HG03558 (cell line): ENCODE measurements around the gene ST3GAL2.
A peak's percentile ranks its signal among the peaks of the same experiment; 100 is the strongest.

Source experiments
- ATAC-seq: cut with Tn5 transposase; IDR thresholded peaks from one replicate; pipeline ENCODE4 v1.9.1; 2021; ENCODE audit warnings: moderate number of reproducible peaks; ENCODE audit not compliant: unreplicated experiment; ENCODE audit errors: extremely low read depth

The ST3GAL2 gene

DNA sequence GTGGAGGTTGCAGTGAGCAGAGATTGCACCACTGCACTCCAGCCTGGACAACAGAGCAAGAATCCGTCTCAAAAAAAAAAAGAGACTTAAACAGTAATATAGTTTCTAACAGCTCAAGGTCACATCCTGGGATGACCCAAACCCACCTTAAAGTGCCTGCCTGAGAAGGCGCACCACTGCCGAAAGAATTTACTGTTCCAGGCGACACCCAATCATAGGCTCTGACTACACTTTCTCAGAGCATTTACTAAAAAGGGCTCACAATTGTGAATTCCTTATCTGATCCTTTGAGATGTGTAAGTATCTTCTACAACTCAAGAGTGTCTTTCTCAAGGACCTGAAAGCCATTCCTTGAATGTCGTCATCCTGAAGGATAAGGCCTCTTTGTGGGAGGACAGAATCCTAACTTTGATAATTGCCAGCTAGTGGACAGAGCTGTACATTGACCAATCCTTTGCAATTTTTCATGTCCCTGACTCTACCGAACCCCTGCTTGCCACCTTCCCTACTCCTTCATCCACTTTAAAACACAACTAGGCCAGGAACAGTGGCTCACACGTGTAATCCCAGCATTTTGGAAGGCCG, 2.6 kb upstream of the ST3GAL2 start:
- ATAC-seq = no peak

DNA sequence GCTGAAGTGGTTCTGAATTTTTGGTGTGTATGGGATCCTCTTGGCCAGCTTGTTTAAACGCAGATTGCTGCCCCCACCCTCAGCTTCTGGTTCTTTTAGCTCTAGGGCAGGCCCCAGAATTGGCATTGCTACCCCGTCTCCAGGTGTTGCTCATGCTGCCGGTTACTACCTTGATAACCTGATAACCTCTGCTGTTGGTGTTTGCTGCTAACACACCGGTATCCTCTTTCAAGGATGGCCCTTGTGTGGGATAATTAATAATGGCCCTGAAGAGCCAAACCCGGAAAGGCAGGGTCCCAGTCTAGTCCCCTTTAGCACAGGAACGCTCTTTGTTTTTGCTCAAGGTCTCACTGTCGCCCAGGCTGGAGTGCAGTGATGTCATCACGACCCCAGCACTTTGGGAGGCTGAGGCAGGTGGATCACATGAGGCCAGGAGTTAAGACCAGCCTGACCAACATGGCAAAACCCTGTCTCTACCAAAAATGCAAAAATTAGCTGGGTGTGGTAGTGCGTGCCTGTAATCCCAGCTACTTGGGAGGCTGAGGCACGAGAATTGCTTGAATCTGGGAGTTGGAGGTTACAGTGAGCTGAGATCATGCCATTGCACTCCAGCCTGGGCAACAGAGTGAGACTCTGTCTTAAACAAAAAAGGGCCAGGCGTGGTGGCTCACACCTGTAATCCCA, 1.3 kb upstream of the ST3GAL2 start:
- ATAC-seq = no peak

DNA sequence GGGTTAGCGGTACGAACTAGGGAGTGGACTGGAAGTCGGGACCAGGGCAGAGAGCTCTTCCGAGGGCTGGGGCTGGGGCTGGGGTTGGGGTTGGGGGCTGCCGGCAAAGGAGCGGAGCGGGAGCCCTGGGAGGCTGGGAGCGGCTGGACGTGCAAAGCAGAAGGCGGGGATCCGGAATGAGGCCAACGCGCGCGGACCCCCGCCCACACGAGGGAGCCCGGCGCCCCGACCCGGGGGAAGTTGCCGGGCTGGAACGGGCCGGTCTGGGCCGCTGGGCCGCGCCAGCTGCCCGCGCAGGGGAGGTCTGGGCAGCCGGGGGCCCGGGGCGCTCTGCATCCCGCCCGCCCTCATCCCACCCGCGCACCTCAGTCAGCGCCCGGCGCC, 323 bp downstream of the ST3GAL2 start:
- ATAC-seq = no peak

DNA sequence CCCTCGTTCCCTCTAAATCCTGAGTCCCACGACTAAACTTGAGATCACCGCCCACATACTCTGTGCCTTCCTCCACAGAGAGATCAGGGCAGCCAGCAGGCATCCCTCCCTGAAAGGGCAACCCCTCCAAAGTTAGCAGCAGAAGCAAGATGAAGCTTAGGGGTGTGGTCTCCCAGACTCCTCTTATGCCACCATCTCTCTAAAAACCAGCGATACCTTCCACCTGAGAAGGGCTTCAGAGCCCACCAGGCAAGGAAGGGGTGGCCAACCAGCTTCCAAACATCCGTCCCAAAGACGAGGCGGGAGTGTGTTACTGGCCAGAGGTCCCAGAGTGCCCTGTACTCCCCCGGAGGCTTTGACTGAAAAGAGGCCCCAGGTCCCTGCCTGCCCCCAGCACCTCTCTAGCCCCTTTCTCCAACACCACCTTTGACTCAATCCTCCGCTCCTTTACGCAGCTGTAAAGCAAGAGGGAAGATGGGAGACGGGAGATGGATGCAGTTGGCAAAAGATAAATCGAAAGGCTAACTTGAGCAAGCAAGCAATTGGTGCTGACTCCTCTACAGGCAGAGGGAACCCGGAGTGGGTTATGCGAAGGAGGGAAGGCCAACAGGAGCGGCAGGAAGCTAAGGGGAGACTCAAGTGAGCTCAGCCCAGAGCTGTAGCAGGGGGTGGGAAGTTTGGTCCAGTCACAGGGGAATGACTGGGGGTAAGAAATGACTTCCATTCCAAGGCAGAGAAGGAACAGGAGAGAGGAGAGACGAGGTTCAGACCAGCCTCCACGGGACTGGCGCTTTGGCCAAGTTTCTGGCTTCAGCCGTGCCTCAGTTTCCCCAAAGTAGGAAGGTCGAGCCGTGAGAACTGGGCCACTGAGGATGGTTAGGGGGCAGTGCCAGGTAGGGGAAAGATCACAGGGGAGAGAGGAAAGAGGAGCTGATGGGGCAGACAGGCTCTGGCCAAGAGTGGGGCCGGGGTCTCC, 1.0 kb downstream of the ST3GAL2 start:
- no peak for ATAC-seq

DNA sequence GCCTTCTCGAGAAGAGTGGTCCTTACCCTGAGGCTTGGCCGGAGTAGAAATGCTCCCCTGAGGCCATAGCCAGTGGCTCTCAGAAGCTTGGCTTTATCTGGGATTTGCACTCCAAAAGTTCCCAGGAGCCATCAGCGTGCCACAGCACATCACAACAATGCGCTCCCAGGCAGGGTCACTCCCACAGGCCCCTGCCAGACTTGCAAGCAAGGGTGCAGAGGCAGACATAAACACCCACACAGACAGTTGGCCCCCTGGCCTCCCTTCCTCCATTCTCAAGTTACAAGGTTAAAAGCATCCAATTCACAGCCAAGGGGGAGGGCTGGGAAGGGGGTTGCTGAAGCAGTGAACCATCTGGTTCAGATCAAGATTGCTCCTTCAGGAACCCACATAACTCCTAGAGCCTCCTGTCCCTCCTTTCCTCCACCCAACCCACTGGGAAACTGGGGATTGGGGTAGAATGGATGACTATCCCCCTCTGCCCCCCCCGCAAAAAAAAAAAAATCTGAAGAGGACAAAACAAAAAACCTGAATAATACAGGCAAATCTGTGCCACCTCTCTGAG, 1.8 kb downstream of the ST3GAL2 start:
- no peak for ATAC-seq

DNA sequence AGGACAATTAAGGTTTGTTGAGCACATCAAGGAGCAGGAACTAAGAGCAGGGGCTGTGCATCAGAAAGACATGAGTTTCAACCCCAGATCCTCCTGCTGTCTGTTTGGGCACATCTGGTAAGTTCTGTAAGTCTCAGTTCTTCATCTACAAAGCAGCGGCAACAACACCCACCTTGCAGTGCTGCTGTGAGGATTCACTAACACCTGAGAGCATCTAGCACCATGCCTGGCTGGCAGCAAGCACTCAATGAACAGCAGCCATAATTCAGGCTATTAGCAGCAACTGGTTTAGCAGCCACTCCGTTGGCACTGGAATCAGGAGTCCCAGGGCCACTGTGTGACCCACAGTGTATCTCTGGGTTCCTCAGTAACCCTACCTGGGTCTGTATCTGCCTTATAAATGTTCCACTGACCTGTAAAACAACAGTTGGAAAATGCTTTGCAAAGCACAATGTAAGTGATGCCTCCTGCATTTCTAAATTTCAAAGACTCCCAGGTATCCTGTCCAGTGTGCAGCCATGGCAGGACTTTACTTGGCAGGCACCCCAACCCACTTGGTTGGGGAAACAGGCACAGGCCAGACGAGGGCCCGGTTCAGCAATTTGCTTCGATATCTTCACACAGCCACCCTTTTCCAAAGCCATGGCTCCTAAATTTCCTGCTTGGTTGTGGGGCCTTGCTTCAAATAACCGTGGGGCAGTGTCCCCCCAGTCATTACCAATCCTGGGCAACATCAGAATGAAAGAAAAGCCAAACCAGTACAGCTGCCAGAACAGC, 4.2 kb downstream of the ST3GAL2 start:
- ATAC-seq = no peak

DNA sequence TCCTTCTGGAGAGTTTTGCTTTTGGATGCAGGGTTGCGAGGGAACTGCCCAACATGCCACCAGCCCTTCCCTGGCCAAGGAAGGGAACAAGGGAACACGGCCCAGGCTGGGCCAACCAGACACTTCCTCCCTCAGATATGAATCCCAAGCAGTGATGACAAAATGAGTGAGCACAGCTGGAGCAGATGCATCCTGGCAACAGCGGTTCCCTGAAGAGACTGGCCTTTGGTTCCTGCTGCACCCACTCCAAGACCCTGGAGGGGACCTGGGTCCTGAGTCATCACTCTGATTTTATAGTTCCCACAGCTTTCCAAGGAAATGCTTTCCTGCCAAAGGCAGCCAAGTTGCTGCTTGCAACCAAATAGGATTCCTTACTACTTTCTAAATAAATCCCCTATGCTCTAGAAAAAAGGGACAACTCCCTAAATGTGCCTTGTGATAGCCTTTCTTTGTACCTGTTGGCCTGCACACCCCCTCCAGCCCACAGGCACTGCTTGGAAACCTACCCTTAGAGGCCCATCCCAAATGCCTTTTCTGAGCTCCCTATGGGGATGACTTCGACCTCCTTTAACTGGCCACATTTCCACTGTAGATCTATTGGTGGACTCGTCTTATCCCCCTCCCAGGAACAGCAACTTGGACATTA, 5.3 kb downstream of the ST3GAL2 start:
- ATAC-seq = no peak

DNA sequence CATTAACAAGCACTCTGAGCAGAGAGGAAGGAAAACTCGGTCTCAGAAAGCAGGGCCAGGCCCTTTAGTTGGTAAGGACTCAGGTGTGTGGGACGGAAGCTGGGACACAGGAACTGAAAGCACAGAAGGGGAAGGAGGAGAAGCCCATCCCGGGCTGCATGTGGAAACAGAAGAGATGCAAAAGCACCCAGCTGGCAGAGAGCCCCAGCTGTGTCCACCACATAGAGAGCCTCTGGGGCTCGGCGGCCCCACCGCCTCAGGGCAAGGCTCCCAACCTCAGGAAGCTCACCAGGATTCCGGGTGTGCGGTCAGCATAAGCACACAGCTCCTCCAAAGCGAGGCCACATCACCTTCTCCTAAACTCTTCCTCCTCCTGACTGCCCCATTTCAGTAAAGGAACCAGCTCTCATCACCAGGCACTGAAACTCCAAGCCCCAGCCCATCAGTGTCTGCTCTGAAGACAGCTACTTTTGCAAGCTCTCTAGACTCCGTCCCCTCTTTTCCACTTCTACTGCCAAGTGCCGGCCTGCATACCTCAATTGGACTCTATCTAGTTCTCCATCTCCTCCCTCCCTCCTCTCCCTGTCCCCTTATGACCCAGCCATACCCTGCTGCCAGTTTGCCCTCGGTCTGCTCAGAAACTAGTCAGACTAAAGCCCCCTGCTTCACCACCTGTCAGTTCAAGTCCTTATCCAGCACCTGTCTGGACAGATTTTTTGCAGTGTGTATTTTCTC, 6.0 kb downstream of the ST3GAL2 start:
- no peak for ATAC-seq

DNA sequence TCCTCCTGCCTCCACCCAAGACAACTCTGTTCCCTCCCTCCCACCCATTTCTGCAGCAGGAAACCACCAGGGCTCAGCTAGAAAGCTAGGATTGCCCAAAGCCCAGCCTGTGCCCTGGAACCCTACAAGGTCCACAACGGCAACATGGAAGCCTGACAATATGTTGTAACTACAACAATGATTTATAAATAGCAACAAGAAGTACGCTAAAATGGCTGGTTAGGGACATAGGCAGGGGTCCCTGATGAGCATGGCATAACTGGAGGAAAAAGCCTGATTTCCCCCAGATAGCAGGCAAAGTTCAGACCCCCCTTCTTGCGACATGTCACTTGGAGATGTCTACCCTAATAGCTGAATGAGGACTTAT, 6.6 kb downstream of the ST3GAL2 start:
- ATAC-seq = no peak

DNA sequence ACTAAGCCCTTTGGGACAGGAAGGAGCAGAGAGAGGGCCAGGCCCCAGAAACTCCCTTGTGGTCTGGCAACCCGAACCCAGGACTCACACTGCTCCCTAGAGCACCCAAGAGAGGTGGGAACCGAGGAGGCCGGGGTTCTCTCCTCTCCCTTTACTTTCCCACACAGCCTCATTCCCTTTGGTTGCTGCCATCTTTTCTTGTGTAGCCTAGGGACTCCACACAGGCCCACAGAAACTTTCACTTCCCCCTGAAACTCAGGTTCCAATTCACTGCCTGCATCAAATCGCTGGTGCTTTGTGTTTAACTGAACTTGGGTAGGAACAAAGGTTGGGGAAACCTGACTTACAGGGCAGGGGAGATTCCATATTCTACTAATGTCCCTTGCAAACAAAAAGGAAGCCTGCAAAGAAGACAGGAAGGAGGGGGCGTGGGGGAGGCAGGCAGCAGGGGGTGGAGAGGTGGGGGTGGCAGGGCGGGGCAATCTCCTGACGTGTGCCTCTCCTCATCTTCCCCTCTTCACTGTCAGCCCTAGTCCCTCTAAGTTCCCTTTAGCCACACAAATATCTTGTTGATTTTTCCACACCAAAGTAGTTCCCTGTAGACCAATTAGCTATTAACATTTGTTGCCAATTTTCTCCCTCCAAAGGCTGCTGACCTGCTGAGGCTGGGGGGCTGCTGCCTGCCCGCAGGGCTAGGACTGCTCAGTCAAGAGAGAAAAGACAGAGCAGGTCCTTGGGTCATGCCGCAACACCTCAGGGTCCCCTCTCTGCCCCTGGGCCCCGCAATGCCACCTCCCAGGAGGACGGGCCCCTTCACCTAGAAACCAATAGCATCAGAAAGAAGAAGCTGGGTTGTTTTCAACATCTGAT, 8.0 kb downstream of the ST3GAL2 start:
- ATAC-seq = peak; percentile 28

DNA sequence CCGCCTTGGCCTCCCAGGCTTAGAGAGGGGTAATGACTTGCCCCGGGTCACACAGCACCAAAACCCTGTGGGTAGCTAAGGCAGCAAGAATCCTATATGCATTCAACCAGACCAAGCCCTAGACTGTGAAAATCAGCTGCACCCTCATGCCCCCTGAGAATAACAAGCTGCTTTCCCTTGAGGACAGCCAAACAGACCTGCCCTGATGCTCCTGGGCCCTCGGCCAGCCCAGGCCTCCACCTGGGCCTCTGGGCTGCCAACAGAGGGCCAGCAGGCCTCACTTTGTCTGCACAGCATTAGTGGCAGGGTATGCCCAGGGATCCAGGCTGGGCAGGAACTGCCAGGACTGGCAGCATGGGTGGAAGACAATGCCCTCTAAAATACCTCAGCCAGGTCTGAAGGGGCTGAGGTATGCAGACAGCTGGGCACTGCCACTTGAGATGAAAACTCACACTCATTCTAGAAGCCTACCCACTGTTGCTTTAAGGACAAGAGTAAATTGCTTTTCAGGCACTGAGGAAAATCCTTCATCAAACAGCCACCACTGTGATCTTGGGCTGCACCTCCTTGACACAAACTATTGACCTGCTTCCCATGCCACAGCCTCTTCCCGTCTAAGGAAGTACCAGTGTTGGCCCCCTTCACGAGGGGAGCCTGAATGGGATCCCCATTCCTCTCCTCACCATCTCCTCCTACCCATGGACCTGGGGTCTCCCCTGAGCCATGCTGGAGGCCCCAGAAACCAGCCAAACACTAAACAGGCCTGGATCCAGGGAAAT, 8.8 kb downstream of the ST3GAL2 start:
- ATAC-seq = no peak

DNA sequence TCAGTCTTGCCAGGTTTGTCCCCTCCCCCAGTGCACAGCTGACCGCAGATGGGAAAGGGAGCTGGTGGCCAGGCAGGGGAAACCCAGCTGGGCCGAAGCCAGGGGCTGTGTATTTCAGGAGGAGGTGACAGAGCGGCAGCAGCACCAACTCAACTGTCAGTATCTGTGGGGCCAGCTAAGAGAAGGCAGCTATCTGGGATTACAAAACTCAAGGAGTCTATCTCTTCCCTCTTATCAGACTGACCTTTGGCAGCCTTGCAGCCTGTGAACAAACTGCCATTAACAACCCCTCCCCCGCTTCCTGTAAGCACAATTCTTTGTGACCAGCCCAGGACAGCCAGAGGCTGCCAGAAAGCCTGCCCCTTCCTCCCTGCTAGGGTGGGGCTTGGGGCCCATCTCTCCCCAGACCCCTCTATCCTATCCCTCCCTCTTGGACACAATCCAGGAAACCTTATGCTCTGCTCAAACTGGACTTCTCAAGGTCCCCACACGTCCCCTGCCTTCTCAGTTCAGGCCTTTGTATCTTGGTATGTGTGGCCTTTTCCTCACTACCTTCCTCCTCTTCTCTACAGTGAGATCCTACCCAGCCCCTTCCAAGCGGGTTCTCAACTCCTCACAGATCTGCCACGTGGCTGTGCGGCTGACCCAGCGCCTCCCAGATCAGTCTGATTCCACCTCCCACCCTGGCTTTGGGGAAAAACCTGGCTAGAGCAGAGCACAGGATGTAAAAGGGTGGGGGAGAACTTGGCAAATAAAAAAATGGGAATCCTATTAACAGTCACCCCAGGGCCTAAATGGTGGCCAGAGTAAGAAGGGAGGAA, 10.5 kb downstream of the ST3GAL2 start:
- ATAC-seq = no peak

DNA sequence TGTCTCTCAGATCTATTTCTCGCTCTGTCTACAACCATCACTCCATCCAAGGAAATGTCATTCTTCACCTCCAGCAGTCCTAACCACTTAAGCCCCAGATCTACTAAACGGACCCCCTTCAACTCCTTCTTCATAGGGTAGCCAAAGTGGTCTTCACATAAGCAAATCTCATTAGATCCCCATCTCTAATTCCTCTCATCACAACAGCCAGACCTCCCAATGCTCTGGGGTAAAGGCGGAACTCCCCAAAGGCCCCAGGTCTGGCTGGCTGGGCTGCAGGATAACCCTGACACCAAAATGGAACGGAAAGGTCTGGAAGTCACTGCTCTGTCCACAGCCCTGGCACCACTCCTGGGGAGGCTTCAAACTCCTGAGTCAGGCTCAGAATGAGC, 11.1 kb downstream of the ST3GAL2 start:
- ATAC-seq = no peak

DNA sequence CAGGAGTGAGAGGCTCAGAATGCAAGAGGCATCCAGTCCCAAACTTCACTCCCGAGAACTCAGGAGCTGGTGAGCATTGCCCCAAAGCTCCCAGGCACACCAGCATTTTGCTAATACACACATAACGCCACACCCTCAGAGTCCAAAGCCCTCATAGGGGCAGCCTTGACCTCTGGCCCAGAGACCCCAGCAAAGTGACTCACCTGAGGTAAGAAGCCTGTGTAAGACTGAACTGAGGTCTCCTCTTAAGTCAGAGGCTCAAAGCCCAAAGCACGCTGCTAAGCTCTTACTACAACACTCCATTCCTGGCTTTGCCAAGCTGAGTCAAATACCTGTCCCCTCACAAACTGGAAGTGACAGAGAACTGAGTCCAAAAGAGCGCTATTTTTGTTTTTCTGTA, 16.4 kb downstream of the ST3GAL2 start:
- no peak for ATAC-seq

DNA sequence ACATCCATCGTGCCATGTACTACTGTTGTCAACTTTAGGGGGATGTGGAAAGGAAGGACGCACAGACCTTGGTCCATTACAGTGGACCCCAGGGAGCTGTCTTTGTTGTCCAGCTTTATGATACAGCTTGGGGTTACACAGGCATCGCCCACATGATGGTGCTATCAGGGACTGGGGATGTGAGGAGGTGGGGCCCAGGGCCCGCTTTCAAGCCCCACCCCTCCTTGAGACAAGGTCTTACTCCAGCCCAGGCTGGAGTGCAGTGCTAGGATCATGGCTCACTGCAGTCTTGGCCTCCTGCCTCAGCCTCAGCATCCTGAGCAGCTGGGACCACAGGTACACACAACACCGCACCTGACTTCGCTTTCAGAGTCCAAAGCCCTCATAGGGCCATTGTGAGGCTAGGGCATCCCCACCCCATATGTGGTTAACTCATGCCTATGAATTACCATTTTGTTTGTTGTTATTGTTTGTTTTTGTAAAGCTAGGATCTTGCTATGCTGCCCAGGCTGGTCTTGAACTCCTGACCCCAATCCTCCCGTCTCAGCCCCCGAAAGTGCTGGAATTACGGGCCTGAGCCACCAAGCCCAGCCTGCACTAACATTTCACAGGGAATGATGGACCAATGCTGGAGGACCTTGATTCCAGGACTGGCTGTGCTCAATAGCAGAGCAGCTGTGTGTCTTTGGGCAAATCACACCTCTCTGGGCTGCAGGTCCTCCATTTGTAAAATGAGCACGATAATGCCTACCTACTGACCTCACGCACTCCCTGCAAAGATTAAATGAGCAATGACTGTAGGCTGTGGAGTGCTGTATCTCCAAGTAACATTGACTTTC, 17.2 kb downstream of the ST3GAL2 start:
- no peak for ATAC-seq

DNA sequence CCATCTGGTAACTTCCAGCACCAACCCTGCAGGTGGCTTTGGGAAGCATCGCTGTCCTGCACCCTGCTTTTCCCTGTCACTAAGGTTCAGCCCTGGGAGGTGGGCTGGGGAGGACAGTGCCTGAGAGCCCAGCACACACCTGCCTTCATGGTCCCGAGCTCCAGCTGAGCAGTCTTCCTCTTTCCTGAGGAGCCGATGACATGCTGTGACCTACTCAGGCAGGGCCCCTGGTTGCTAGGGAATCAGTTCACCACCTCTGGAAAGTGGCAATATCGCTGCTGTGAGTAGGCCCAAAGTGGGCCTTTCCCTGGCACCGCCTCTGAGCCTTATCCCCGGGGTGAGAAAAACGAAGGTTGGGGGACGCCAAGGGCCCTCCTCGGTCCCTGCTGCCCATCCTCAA, 17.9 kb downstream of the ST3GAL2 start:
- ATAC-seq = no peak
